C1 segment of cervical spinal cord (tissue), 14 donors: ENCODE data around the gene BDH1.
"Not testable (repeated sequence)": the region's sequence is repeated elsewhere in the genome, so short reads cannot be mapped to it uniquely, and the experiment has no call there.

Experiments used
- DNase-seq, 14 donors: peaks; one replicate each; lab custom pipeline; 2025; lab: John Stamatoyannopoulos, UW

The BDH1 gene

DNA sequence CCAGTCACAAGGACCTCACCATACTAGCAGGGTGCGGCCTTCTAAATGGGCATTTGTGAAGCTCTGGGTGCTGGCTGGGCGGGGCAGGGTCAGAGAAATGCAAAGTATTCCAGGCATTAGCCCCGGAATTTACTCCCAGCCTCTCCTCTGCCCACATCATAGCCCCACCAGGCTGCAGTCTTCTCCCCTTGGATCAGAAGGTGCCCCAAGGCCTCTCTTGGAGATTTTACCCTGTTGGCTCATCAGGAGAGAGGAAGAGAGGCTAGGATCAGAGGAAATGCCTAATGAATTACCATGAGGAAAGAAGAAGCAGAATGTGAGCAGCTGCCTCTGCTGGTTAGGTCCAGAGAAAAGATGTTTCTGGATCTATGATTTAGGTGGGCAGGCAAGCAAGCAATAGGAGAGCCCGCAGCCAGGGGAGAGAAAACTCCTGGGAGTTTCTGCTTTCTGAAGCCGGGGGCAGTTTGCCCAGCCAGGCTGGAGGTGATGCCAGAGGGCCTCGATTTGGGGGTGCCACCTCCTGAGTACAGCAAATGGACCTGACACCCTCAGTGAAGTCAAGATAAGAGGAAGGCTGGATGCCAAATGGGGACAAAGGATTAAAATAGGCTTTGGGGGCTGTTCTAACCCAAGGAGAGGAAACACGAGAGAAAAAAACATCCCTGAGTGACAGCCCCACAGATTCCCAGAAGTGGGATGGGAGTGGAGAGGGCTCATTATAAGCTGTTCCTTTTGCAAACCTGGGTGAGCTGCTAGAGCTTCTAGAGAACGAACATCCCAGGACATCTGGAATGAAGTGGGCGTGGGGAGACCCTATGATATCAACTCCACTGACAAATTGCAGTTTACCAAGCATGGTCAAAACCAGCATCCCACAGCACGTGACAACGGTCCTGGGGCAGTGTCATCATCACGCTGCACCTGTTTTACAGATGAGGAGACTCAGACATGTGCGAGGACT is 65.4 kb downstream of the BDH1 start:
- no peak for DNase-seq

DNA sequence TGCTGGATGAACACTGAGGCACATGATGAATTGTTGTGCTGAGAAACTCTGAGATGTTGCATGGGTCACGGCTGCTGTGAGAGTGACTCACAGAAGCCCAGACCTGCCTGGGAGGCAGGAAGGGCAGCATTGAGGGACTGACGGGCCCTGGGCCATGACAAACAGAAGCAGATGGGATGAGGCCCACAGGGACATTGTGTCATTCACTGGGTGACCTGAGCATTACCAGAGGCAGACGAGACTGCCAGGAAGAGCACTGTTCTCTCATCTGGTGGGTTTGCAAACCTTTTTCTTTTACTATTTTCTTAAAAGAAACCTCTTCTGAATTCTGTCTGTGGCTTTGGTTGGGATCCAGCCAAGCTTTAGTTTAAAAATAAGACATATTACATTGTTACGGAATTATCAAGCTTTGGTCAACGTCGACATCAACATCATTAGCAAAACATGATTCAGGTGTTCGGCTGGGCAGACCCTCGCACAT is 67.8 kb downstream of the BDH1 start:
- peak in 1 of 14 donors; percentile 49 for DNase-seq

GRCh38 chr3:197486861-197487260 is 68.9 kb downstream of the BDH1 start:
- DNase-seq: no peak

GRCh38 chr3:197485143-197485542 is 70.6 kb downstream of the BDH1 start:
- no peak for DNase-seq

DNA sequence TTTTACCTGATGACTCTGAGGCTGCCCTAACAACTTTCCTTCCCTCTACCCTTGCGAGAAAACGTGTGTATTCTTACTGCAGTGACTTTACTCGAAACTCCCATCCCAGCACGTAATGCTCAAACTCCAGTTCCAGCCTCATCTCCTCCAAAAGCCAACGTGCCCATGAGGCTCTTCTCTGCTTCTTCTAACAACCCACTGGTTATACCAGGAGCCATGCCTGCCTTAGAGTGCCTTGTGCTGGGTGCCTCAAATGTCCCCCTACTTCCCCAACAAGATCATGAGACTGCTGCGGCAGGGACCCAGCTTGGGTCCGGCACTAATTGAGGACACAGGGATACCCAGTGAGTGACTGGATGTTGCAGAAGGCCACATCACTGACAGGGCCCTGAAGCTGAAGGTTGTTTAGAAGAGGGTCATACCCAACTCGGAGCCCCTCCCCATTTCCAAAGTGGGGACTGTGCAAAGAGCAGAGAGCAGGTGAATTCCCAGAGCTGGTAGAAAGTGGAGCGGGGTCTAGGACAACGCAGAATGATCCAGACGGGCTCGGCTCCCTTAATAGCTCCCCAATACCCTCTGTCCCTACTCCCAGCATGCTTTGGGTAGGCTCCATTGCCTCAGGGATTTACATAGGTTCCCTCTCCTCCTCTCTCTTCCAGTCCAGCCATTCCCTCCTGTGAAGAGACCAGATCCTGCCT is 71.4 kb downstream of the BDH1 start:
- DNase-seq: no peak

- no peak for DNase-seq
Observed at GRCh38 chr3:197482001-197482400, 73.8 kb downstream of the BDH1 start.

- no peak for DNase-seq
Observed at GRCh38 chr3:197480320-197480719, 75.4 kb downstream of the BDH1 start.

GRCh38 chr3:197478746-197479668 is 76.8 kb downstream of the BDH1 start:
- peak in 2 of 14 donors; percentile 46 to 83 for DNase-seq

DNA sequence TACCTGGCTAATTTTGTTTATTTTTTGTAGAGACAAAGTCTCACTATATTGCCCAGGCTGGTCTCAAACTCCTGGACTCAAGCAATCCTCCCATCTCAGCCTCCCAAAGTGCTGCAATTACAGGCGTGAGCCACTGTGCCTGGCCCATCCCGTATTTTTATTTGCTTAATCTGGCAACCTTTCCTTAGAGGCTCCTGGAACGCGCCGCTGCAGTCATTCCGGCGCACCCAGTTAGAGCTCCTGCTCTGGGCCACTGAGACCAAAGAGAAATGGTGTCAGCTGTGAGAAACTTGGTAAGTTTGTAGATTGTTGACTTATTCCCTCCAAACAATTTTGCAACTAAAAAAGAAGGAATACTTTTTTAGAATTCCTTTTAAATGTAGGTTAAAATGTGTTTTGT is 78.0 kb downstream of the BDH1 start:
- not testable (repeated sequence) for DNase-seq

- no peak for DNase-seq
Observed at GRCh38 chr3:197475997-197476525, 79.7 kb downstream of the BDH1 start.

- DNase-seq: peak in 1 of 14 donors; percentile 55
Observed at GRCh38 chr3:197475514-197475913, 80.3 kb downstream of the BDH1 start.

- peak in 1 of 14 donors; percentile 70 for DNase-seq
Observed at GRCh38 chr3:197472151-197472550, 83.6 kb downstream of the BDH1 start.

- peak in 1 of 14 donors; percentile 39 for DNase-seq
Observed at GRCh38 chr3:197471221-197472010, 84.4 kb downstream of the BDH1 start.

GRCh38 chr3:197468866-197469382 is 86.8 kb downstream of the BDH1 start:
- peak in 1 of 14 donors; percentile 40 for DNase-seq

DNA sequence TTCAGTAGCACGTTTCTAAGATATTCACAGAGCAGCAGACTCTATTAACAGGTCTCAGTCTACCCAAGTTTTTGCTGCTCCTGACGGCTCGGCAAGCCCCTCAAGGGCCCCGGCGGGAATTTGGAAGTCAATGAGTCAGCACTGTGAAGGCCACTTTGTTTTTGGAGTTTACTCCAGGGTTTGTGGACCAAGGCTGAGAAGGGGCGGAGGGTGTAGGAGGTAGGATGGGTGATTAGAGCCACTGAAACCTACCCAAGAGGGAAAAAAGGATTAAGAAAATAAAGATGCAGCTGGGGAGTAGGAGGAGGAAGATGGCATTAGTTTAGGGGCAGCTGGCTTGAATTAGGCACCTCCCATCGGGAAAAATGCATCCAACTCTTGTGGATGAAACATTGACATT is 87.6 kb downstream of the BDH1 start:
- no peak for DNase-seq

- DNase-seq: peak in 2 of 14 donors; percentile 20 to 95
Observed at GRCh38 chr3:197466586-197467399, 89.0 kb downstream of the BDH1 start.

DNA sequence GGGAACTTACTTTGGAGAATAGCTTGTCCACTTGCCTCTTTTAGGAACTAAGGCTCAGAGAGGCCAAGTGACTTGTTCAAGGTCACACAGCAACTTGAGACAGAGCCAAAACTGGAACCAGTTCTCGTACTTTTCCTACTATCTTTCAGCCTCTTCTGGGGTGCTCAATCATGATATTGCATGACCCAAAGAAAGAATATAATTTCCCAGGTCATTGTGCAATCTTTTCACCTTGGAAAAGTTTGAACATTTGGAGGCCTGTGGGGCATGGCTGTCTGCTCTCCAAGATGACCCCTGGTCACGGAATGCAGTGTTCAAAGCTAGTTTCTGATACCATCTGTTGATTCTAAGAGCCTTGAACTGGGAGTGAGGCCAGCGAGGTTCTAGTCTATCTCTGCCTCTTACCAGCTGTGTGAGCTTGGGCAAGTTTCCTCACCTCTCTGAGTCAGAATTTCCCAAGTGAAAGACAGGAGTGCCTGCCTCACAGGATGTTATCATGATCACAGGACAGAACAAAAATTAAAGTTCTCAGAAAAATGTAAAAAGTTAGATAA is 89.7 kb downstream of the BDH1 start:
- DNase-seq: no peak

- peak in 1 of 14 donors; percentile 13 for DNase-seq
Observed at GRCh38 chr3:197465197-197465995, 90.4 kb downstream of the BDH1 start.
